DLD1 (cell line): Measurements from ENCODE around the gene ZNF608.

Source experiments
- in situ Hi-C: cut with HindIII; loops from 2 replicates; pipeline ENCODE4 v1.10.0; 2017; ENCODE audit warnings: low sequenced_read_pairs

Gene ZNF608

GRCh38 chr5:124755041-124755440, 8.6 kb upstream of the ZNF608 start:
- in situ Hi-C loops, result no loop called here

DNA sequence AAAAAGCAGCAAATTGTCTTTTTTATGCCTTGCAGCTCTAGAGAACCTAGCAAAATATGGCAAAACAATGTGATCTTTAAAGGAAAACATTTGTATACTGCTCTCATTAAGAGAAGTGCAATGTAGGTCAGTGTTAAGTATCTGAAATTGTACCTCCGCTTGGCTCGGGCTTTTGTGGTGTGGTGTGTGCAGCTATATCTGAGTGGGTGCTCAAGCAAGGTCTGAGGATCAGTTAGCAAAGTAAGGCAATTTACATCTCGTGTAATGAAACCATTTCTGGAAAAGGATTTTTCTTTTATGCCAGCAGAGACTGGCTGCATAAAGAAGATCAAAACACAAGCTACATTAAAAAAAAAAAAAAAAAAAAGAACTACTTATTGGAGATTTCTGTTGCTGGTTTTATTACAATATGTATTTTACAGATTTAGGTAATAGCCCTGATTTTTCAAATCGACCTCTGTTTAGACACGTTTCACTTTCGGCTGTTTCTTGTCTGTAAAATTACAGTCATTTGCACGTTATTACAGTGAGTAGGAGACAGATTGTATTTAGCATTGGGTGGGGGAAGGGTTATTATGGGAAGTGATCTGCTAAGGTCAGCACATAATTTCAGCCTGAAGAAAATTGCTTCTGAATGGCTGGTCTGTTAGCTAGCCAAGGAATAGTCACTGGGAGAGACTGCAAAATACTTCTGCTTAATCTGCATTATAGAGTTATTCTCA, 7.9 kb upstream of the ZNF608 start:
- in situ Hi-C loops, result no loop called here

- in situ Hi-C loops, result no loop called here
Measured at GRCh38 chr5:124752854-124753720, 6.6 kb upstream of the ZNF608 start.

DNA sequence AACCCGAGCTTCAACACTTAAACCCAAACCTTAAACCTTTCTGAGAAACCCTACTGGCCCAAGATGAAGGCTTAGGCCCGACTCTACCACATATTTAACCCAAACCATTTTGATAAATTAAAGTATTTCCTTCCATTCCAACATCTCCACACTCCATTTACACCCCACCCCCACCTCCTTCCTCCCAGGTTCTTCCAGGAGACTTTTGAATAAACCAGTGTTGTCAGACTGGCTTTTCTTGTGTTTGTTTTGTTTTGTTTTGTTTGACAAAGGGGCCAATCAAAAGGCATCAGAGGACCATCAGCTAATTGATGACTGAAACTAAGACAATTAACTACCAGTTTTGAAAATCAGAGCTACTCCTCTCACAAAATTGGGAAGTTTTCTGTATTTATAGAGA, 4.6 kb upstream of the ZNF608 start:
- in situ Hi-C loops, result no loop called here

DNA sequence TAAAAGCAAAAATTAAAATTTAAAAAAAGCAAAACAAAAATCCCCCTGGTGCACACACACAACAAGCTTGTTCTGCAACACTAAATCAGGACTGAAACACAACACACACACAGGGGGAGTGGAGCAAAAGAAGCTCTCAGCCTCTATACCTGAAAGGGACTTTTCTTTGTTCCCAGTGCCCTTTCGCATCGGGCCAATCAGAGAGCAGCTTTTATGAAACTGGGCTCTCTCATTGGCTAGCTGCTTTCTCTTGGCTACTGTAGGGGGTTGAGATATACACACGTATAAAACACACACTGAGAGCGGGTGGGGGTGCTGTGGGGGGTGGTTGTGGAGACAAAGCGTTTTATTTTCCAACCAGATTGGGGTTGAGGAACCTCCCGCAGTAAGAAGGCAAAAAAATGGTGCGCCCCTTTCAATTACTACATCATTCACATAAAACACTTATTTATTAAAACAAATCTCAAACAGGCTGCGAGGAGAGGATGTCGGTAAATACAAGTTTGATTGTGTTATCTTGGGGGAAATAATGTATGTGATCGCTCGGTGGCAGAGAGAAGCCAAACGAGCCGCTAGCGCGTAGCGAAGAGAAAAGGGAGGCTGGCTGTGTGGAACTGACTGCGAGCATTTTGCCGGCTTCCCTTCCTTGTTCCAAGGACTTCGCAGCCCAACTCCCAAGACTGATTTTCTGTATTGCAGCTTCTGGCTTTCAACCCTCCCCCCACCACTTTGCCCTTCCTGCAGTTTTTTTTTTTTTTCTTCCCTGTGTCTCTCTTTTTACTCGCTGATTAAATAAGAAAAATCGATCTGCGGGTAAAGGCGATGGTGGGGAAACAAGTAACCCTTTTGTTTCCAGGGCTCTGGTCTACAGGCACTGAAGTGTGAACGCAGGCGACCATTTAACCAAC, 2.5 kb upstream of the ZNF608 start:
- in situ Hi-C loops, result no loop called here

DNA sequence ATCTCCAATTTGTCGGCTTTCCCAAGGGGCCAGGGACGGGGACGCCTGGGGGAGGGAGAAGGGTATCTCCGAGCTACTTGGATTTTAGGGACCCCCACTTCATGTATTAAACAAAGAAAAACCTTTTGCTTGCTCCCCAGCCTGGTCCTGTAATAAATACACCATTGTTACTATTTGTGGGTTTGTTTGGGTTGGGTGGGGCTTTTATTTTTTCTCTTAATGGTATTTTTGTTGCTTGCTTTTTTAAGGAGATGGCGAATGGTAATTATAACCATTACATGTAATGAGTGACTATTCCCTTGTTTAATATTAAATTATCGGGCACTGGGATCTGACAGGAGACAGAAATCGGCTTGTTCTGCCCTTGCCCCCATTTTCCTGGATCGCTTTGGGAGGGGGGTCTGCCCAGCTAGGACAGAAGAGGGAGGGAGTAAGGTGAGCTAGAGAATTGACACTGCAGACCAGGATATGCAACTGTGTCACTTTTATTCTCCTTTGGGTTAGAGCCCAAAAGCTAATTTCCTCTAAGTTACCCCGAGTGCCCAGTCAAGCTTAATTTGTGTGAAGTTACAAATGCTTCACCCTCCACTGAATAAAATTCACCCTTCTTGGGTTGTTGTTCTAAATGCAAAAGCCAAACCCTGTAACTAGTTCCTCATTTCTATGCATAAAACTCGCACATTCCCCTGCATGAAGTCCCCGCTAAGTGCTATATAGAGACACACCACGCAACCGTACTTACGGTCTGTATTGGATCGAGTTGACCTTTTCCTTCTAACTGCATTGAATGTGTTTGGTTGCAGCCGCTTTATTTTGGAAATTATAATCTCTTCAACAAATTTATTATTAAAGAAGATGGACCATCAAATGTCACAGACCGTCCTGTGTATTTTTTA, 1.6 kb upstream of the ZNF608 start:
- in situ Hi-C loops, result no loop called here

DNA sequence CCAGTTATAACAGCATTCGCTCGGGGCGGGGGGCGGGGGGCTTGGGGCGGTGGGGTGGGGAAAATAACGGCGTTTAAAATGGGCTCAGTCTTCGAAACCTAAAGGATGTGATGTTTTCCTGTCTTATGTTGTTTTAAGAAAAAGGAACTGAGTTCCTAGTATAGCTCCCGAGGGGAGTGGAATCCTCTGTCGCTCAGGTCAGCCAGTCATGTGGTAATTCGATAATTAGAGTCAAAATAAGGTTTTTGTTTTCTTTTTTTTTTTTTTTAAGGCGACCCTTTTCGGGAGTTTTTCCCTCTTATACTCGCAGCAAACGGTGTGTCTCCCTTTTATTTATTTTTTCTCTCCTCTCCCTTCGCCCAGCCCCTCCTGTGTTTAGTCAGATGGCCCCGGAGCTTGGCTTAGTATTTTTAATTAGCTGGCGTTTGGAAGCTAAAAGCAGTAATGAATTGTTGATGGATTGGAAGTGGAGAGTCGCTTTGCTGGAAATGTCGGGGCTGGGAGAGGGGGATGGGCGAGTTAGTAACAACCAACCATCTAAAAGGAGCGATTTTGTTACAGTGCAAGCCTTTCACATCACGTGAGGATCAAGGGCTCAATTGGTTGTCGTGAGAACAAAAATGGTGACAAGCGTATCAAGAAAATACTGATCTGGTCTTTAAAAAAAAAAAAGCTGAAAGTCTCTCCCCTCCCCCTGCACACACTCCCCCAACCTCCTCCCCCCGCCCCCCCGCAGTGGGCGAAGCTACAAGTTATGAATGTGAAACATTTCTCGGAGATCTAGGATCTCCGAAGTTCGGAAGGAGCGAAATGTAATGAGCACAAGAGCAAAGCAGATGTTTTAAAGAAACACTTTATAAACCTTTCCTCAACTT, 714 bp upstream of the ZNF608 start:
- in situ Hi-C loops, result no loop called here

GRCh38 chr5:124745007-124745927, 1.2 kb downstream of the ZNF608 start:
- in situ Hi-C loops, result no loop called here

DNA sequence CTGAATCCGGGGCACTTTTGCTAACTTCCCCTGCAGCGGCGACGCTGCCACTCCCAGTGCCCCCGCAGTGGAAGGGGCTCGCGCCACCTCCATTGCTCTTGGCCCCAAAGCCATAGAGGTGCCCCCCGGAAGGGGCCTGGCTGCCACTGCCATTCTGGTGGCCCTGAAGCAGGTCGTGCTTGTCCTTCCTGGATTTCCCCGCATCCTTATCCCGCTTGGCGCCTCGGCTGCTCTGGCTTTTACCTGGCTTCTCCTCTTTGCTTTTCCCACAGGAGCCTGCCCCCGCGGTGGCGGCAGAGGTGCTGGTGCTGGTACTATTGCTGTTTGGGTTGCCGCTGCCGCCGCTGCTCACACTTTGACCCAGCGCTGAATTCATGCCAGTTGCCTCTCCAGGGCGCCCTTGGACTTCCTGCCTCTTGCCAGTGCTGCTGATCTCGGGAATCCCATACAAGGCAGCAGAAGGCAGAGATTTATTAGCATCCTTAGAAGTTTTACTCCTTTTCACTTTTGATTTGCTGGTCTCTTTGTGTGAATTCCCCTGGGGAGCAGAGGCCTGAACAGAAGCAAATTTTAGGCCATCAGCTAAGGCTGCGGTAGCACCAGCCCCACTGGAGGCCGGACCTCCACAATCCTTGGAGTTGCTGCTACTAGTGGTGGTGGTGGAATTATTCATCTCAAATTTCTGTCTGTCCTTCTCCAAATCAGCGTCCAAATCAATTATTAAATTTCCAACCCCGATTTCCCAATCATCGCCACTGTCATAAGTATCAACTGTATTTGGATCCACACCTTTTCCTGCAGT, 2.1 kb downstream of the ZNF608 start:
- in situ Hi-C loops, result no loop called here

- in situ Hi-C loops, result no loop called here
Measured at GRCh38 chr5:124743602-124744169, 2.8 kb downstream of the ZNF608 start.

GRCh38 chr5:124742983-124743601, 3.3 kb downstream of the ZNF608 start:
- in situ Hi-C loops, result no loop called here

DNA sequence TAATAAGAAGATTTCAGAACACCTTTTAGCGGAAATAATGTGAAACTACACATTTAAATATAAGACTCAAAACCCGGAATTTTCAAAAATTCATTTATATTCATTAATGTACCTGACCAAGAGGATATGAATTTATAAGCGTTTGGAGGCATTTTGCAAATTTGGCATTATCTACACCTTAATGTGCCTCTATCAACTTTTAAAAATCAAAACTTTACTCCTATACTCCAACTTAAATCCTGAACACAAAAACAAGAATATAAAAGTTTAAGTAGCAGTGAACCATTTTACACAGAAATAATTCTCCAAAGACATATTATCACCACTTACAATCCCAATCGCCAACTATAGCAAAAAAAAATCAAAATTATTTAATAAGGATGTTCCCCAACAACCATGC, 3.9 kb downstream of the ZNF608 start:
- in situ Hi-C loops, result no loop called here

DNA sequence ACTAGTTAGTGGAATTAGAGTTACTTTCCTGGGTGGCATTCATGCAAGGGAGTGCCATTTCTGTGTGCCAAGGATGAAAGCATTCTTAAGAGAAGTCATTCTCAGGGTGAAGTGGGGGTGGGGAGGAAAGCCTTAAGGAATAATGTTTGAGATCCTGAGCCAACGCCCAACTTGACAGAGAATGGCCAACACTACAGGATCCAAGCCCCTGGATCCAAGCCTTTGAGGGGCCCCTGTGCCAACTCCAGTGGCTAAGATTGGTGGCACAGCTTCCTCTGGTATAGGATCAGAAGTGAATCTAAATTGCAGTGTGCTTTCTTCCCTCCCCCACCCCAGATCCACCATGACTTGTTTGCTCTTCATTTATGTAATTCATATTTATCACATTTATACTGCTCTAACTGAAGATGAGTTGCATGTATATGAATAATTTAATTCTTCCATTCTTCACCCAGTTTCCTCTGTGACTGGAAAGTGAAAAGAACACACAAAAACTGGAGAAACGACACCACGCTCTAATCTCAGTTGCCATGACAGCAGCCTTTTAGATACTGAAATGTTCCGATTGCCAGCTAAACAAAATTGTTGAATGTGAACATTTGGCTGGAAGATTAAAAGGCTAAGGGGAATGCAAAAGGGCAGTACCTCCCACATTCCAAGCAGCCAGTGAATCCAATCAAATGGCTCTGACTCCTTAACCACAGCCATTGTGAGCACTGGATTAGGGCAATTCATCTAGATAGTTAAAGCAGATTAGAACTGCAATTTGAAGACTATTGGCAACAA, 4.5 kb downstream of the ZNF608 start:
- in situ Hi-C loops, result no loop called here

- in situ Hi-C loops, result no loop called here
Measured at GRCh38 chr5:124740991-124741583, 5.4 kb downstream of the ZNF608 start.

DNA sequence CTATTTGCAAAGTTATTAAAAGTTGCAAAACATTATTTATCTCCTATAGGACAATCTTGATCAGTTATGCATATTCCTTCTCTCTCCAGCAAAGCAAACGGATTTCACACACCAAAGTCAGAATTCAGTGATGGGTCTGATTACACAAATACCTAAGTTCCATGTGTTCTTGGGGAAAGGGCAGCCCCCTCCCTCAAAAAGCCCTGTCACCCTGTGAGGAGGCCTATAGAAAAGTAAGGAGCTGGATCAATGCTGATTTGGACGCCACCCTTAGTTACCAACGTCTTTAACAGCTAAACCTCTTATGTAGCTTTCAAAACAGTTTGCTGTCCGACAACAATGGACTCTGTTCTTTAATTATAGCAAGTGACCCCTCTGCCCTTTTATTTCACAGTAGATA, 6.4 kb downstream of the ZNF608 start:
- in situ Hi-C loops, result no loop called here
